Astrocyte (in vitro differentiated cells and primary cell): ENCODE measurements around the gene VAV1.

Source experiments
- CTCF ChIP-seq: IDR thresholded peaks from 2 replicates; pipeline ENCODE4 v1.5.1; 2011; ENCODE audit warnings: low read depth, mild to moderate bottlenecking, inconsistent platforms, low read length, moderate library complexity; ENCODE audit not compliant: insufficient read depth
- EZH2 ChIP-seq: IDR thresholded peaks from 2 replicates; pipeline ENCODE4 v1.6.1; 2012; ENCODE audit warnings: mild to moderate bottlenecking, low read length, inconsistent platforms; ENCODE audit not compliant: insufficient read depth

- no peak for TF ChIP-seq CTCF
- TF ChIP-seq EZH2 = no peak
Measured at GRCh38 chr19:6743066-6743465, 29.4 kb upstream of the VAV1 start.
